GM18858 (cell line): ENCODE measurements around the gene CIROP.

Source experiments
- ATAC-seq: cut with Tn5 transposase; IDR thresholded peaks from one replicate; pipeline ENCODE4 v1.9.1; 2021; ENCODE audit not compliant: unreplicated experiment

The CIROP gene

DNA sequence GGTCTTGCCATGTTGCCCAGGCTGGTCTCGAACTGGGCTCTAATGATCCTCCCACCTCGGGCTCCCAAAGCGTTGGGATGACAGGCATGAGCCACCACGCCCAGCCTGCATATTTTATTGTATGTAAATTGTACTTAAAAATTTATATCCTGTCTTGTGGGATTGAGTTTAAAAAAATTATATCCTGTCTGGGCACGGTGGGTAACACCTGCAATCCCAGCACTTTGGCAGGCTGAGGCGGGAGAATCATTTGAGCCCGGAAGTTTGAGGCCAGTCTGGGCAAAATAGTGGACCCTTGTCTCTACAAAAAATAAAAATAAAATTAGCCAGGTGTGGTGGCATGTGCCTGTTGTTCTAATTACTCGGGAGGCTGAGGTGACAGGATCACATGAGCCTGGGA is 28.2 kb upstream of the CIROP start:
- no peak for ATAC-seq

DNA sequence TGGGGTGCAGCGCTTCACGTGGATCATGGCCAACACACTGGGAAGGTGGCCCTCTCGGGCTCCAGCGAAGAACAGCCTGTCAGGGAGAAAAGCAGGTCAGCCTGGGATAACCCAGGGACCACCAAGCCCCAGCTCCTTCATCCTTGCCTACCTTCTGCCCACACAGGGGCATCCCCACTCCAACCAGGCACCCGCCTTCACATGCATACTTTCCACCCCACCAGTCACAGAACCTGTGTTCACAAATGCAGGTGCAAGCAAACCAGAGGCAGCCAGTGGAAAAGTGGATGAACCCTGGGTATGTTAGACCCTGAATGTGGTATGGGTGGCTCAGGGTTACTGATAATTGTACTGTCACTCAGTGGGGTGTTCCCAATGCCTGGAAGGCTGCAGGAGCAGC is 26.7 kb upstream of the CIROP start:
- no peak for ATAC-seq

DNA sequence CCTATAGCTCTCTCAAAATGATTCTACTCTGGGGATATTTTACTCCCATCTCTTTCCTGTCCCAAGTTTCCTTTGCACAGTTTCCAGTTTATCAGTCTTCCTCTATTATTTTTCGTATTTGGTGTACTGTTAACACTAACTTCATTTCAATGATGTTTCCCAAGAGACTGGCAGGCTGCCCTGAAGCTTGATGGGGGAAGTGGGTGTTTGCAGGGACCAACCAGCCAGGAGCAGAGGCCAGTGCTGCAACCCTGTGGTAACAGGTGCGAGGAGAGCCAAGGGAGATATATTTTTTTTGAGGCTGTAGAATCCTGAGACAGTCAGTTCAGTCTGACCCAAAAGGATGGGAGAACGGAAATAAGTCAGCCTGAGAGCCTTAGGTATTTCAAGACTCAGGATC is 26.1 kb upstream of the CIROP start:
- ATAC-seq, result no peak

DNA sequence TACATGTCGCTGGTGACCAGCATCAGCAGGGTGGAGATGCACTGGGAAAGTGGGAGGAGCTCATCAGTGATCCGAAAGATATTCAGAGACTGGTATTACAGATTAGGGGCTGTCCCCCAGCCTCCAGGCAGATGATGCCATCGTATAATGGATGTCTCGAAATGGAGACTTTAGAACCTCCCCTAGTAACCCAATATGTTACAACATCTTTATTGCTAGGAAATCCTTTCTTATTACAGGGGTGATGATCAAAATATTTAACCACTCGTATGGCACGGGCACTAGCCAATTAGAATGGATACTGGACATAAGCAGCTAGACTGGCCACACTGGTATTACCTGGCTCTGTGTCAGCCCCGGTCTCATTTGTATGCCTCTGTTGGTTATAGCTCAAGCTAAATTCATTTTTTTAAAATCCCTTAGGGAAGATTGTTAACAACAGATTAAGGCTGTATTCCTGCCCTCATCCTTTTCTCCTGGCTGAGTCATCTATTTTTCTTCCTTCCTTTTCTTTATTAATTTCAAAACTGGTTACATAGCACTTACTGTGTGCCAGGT is 25.0 kb upstream of the CIROP start:
- no peak for ATAC-seq

DNA sequence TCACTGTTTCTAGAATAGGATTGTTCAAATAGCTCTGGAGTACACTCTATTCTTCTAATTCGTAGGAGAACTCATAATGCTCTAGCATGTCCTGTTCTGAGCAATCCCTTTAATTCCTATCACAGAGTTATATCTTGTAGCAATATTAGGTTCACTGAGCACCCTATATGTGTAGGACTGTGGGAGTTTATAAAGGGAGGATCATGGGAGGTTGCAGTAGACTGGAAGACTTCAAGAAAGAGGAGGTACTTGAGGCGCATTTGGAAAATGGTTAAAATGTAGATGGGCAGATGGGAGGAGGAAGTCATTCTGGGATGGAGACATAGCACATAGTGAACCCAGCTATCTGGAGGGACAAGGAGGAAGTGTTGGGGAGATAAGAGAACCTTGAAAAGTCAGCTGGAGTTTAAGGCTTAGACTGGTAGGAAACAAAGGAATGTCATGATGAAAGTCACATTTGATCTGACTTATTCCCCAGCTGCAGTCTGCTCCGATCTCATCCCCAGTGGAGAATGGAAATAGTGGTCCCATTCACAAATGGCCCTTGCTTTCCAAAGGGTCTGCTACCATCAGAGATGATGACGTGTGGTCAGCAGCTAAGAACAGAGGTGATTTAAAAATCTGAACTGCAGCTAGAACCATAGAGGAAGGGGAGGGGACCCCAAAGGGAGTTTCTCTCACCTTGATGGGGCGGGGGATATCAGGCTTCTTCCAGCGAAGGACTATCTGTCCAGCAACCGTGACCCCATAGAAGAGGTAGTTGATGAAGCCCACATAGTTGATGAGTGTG is 24.4 kb upstream of the CIROP start:
- ATAC-seq, result no peak

DNA sequence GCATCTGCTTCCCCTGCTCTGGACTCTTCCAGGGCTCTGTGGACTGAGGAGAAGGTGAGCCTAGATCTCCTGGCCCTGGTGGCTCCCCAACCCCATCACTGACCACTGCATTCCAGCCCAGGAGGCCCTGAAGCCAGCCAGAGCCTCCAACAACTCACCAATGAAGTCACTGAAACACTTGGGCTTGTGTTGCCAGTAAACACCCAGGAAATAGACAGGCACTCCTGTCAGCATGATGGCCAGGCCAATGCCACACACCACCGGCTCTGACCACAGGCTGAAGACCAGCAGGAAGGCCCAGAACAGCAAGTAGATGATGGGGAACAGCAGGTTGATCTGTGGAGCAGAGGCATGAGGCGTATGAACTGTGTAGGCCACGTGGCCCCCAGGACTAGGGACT is 23.1 kb upstream of the CIROP start:
- ATAC-seq, result no peak

DNA sequence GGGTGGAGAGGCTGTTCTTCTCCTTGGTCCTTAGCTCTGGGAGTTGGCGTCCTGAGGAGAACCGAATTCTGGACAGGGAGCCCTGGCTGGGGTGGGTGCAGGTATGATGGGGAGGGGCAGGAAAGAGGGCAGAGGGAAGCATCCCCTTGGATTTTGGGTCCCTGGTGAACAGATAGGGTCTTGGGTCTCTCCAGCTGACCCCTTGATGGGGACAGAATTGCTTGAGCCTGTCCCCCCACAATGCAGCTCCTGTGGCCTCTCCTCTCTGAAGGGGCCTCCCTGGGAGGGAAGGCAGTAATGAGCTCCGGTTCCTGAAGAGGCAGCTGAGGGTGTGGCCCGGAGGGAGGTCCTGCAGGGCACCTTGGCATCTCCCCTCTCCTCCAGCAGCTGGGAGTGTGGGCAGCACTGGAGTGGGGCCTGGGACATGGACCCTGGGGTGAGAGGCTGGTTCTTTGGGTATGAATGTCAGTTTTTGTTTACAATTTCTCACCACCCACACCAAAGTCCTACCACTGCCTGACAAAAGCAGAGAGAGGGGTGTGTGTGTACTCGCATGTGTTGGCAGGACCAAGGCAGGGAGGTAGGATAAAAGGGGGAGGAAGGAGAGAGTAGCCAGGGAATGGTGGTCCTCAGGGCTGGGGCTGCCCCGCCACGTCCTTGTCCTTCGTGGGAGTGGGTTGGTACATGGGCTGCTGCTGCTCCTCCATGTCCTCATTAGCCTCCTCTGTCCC is 21.9 kb upstream of the CIROP start:
- ATAC-seq, result no peak

DNA sequence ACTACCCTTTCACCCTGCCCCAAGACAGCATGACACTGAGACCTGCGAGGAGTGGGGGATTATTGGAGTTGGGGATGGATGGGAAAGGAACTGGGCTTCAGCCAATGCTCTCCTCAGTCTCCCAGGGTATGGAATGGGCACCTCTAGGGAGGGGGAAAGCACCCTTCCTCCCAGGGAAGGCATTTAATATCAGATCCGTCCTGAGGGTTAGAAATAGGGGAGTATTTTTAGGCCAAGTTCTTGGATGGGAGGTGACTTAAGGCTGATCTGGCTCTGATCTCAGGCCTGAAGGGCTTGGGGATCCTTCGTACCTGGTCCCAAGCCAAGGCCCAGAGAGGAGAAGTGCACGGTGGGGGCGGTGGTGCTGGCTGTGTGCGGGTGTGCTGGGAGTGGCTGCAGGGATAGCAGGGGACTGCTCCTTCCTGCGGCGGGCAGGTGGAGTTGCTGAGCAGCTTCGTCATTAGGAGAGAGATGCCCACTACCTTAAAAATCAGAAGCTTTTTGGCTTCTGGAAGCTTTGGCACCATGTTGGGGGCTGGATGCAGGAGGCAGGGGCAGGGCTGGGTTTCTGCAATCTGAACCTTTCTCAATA is 21.2 kb upstream of the CIROP start:
- no peak for ATAC-seq

DNA sequence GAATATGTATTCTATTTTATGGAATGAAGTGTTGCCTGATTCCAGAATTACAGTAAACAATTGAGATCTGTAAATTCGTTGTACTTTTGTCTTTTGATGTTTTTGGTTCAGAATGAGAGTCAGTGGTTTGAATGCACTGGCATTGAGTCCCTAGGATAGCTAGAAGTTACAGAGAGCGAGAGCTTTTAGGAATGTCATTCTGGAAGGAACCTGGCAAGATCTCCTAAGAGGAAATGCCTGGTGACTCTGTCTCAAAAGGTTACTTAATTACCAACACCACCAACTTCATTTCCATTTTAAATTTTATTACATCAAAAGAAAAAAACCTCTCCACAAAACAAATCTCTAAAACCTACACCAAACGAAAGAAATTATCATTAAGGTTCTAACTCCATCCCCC is 20.2 kb upstream of the CIROP start:
- ATAC-seq, result no peak

DNA sequence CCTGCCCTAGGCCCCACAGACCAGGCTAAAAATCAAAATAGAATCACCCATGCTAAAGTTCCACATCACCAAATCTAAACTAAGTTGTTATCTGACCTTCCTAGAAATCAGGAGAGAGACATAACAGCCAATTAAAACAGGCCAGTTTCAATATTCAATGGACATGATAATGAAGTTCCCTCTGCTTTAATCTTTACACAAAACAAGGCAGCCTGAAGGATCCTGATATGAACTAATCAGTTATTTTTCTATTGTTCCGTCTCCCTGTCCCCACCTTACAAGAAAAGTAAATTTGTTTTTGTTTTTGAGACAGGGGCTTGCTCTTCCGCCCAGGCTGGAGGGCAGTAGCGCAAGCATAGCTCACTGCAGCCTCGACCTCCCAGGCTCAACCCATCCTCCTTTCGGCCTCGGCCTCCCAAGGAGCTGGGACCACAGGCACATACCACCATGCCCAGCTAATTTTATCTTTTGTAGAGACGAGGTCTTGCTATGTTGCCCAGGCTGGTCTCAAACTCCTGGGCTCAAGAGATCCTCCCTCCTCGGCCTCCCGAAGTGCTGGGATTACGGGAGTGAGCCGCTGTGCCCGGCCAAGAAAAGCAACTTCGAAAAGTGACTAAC is 19.7 kb upstream of the CIROP start:
- no peak for ATAC-seq

DNA sequence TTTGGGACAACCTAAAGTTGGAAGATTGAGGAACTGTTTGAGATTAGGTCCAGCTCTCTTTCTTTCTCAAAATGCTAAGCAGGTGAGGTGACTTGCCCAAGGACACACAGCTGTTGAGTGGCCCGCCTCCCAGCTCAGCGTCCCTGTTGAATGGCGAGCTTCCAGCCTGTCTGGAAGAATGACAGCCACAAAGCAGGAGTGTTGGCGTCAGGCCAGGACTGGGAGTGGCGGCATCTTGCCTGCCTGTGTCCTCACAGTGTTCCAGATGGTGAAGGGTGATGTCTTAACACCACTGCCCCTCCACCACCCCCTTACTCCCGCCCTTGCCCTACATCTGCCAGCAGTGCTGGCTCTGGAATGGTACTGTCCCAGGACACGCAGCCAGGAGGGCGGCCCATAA is 18.6 kb upstream of the CIROP start:
- ATAC-seq, result no peak

DNA sequence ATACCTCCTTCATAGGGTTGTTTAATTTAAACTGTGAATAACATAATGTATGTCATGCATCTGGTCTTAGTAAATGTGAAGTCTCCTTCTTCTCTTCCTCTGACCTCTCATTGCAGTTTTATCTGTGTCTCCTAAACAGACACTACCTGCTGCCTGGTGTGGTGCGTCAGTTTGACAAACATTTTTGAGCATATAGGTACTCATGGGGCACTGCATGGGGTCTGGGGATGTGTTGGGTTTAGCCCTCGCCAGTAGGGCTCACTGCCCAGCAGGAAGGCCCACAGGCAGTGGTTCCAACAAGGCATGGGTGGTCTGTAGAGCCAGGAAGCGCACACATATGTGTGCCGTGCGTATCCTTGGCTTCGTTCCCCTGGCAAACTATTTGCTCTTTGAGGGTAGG is 17.3 kb upstream of the CIROP start:
- ATAC-seq, result no peak

DNA sequence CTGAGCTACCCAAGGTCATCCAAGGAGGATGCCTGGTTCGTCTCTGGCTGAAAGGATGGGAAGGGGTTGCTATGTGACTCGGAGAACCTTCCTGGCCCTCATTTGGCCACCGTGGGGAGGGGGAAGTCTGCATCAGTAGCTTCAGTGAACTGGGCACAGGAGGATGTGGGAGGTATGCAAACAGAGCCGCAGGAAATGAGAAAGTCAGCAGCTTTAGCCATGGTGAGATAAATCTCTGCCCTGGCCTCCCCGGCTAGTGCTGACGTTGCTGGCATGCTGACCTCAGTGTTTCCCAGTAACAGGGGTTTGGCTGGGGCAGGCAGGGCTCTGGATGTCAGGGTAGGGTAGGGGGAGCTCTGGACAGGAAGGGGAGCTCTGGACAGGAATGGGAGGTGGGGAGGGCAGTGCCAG is 16.6 kb upstream of the CIROP start:
- ATAC-seq, result peak; percentile 62

DNA sequence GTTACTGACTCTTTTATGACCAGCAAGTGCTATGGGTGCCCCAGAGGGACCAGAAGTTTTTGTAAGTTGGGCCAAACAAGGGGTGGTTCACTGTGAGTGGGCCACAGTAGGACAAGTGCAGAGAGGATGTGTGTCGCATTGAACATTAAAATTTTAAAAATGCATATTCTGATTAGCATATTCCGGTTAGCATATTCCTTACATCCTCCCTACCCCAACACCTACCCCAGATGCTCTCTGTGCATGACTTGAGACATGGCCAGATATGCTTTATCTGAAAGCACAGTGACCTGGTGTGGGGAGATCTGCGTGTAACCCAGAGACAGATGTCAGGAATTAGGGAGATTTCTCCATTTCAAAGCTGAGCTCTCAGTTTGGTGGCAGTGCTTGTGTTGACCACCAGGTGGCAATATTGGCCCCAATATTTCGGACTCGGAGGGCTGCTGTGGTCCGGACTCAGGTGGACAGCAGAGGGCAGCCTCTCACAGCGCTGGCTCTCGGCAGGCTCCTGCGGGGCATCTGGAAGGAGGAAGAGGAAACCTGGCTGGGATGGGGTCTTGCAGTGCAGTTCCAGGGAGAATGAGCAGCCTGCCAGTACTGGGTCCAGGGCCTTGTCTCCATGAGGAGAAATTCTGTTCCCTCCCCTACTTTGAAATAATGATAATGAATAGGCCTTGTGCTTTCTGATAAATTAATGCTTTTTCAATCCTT is 15.9 kb upstream of the CIROP start:
- ATAC-seq, result peak; percentile 46

DNA sequence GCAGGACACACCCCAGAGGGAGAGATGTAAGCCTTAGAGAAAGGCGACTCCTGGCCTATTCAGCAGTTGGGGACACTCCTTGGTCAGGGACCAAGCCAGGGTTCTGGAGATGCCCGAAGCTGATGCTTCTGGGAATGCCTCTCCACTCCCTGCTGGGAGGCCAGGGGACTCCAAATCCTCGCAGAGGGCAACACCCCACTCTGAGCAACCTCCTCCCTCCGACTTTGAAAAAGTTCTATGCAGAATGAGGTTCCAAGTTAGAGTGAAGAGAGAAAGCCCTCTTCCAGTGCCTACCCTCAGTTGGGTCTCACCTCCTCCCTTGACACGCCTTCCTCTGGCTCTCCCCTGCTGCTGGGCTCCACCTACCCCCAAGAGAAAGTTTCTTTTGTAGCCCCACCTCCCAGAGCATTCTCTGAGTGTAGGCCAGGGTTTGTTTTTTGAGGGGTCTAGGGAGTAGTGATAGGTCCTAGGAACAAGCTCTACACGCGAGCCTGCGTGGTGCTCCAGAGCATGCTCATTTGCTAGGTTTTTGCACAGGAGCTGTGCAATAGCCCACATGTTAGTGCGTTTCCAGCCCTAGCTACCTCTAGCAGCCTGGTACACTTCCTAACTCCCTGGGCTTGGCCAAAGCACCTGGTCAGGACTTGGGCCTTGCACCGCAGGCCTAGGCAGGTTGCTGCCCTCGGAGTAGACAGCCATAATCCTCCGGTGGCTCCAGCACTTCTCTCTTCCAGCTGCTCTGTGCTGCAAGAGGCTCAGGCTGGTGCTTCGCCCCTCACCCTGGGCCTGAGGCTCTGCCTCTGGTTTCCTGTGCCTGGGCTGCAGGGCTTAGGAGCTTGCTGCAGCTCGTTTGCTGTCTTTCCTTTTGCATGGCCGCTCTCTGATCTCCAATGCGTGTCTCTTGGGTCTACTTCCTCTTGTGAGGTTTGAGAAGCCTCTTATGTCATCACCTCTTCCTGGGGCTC is 14.9 kb upstream of the CIROP start:
- no peak for ATAC-seq

DNA sequence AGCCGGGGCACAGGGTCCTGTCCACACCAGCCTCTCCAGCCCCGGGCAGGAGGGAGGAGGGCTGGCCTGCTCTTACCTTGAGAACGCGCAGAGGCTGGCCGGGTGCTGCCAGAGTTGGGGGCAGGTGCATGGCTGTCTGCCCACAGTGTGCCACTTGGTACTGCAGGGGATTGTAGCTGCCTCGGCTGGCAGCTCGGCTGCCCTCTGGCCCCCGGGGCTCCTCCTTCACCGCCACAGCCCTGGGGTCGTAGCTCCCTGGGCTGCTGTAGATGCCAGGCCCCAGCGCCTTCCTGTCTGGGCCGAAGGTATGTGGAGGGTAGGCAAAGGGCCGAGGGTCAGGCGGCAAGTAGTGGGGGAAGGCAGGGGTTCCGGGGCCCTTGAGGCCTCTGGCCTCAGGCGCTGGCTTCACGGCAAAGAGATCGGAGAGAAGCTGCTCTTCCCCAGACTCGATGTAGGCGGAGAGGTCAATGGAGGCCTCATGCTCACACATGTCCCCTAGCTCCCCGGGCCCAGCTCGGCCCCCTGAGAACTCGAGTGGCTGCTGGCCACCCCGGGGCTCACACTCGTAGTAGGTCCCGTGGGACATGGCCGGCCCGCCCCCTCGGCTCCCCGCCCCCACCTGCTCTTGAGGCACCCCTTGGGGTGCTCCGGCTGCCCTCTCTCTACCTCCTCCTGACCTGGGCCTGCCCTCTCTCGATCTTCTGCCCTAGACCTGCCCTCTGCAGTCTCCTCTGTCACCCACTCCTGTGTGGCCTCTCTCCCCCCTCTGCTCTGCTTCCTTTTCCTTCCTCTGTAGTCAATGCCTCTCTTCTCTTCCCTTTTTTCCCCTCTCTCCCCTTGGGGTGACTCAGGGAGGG is 13.9 kb upstream of the CIROP start, which contains the start of gene CEBPE:
Gene CEBPE (minus strand): TSS at position 750 of the 857 bp plus-strand sequence. CDS start 164 bp downstream, at position 586.
- ATAC-seq, result no peak

DNA sequence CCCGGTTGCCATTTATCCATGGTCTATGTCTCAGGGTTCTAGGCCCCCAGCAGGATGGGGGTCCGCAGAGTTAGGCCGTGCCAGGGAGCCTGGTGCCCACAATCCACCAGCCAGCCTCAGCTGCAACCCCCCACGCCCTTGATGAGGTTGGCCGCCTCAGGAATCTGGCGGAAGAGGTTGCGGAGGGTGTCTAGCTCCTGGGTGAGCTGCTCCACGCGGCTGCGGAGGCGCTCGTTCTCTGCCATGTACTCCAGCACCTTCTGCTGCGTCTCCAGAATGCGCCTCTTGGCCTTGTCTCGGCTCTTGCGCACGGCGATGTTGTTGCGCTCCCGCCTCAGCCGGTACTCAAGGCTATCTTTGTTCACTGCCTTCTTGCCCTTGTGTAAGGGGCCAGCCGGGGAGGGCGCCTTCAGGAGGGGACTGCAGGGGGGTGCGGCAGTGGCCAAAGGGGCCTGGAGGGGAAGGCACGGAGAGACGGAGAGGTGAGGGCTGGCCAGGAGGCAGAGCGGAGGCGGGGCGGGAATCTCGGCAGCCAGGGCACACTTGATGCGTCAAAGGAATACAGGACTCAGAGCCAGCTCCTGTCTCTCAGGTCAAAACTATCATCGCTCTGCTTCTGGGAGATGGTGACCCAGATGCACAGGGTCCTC is 12.7 kb upstream of the CIROP start:
- ATAC-seq, result no peak

DNA sequence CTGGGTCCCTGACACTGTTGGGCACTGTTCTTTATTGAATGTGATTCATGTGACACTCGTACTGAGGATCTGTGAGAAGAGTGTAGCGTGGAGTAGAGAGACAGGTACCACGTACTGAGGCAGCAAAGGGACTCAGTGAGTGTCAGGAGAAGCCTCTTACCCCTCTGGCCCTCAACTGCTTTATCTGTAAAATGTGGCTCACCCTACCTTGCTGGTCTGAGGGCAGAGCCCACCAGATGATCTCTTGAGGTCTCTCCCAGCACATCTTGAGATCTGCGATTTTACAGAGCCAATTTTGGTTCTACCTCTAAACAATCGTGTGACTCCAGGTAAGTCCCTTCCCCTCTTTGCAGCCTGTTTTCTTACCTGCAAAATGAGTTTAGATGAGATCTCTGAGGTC is 11.1 kb upstream of the CIROP start:
- no peak for ATAC-seq
